ENCODE results near the gene CDH12. TPM values are rescaled to one million over a fixed set of nuclear protein-coding genes. Genes with fewer than 3 reads are reported as not detected.

The CDH12 gene
- total RNA-seq, 2 donors from 2014 or later = not detected

DNA sequence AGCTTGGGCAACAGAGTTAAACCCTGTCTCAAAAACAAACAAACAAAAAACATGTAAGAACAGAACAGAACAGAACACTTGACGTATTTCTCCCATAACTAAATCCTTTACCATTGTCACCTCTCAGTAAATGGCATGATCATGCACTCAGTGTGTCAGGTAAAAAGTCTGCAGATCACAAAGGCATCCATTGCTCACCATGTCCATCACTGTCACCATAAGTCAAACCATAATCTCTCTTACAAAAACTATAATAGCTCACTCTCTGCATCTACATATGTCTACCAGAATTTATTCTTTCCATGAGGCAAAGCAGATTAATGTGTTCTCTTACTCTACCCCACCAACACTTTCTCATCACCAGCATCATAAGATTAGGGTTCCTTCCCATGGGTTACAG is 387.5 kb downstream of the CDH12 start:
- Mint-ChIP-seq H3K4me1 (no peaks in the 10 kb centered on the region), H3K4me3 (no peak overlapping the region), H3K9me3 (peaks cover 24% of the 10 kb centered on the region), H3K27me3 (no peaks in the 10 kb centered on the region), H3K36me3 (ENCODE audit: low read depth) (no peaks in the 10 kb centered on the region), H3K27ac (no peak overlapping the region)
- no peak for ATAC-seq (replicated peaks)

GRCh38 chr5:22465177-22465576 is 388.0 kb downstream of the CDH12 start:
- no peaks in the 10 kb centered on the region for H3K4me1 Mint-ChIP-seq
- no peaks in the 10 kb centered on the region for H3K36me3 Mint-ChIP-seq (ENCODE audit: low read depth)
- ATAC-seq (replicated peaks) = no peak
- H3K27me3 Mint-ChIP-seq = no peaks in the 10 kb centered on the region
- peaks cover 24% of the 10 kb centered on the region for H3K9me3 Mint-ChIP-seq
- no peak overlapping the region for H3K4me3 Mint-ChIP-seq
- H3K27ac Mint-ChIP-seq = no peak overlapping the region

- no peak for ATAC-seq (replicated peaks)
- Mint-ChIP-seq H3K4me1 (no peaks in the 10 kb centered on the region), H3K27me3 (no peaks in the 10 kb centered on the region), H3K9me3 (peaks cover 21% of the 10 kb centered on the region), H3K36me3 (ENCODE audit: low read depth) (no peaks in the 10 kb centered on the region), H3K4me3 (no peak overlapping the region), H3K27ac (no peak overlapping the region)
Observed at GRCh38 chr5:22460189-22460588, 393.0 kb downstream of the CDH12 start.

DNA sequence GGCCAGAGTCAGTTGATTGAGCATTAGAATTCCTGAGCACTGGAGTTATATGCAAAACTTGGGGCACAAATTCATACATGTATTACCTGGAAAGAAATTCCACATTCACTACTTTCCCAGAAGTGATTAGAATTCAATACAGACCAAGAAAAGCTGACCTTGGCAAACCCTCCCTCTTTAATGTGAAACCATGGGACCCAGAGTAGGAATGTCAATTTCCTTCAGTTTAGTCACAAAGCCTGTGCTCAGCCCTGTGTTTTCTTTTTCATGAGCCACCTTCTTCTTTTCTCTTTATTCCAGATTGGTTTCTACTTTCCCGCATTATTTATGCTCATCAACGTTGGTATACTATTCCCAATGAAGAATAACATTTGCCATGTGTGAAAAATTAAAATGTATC is 420.2 kb downstream of the CDH12 start:
- Mint-ChIP-seq H3K4me1 (no peaks in the 10 kb centered on the region), H3K36me3 (ENCODE audit: low read depth) (no peaks in the 10 kb centered on the region), H3K9me3 (peaks cover 13% of the 10 kb centered on the region), H3K27me3 (no peaks in the 10 kb centered on the region), H3K27ac (no peak overlapping the region), H3K4me3 (no peak overlapping the region)
- no peak for ATAC-seq (replicated peaks)

GRCh38 chr5:22431840-22432239 is 421.3 kb downstream of the CDH12 start:
- no peaks in the 10 kb centered on the region for H3K4me1 Mint-ChIP-seq
- H3K4me3 Mint-ChIP-seq = no peak overlapping the region
- H3K9me3 Mint-ChIP-seq = peaks cover 15% of the 10 kb centered on the region
- no peaks in the 10 kb centered on the region for H3K36me3 Mint-ChIP-seq (ENCODE audit: low read depth)
- no peaks in the 10 kb centered on the region for H3K27me3 Mint-ChIP-seq
- no peak overlapping the region for H3K27ac Mint-ChIP-seq
- no peak for ATAC-seq (replicated peaks)

- Mint-ChIP-seq H3K4me1 (no peaks in the 10 kb centered on the region), H3K36me3 (ENCODE audit: low read depth) (no peaks in the 10 kb centered on the region), H3K27me3 (no peaks in the 10 kb centered on the region), H3K4me3 (no peak overlapping the region), H3K27ac (no peak overlapping the region), H3K9me3 (peaks cover 17% of the 10 kb centered on the region)
- no peak for ATAC-seq (replicated peaks)
Observed at GRCh38 chr5:22431406-22431805, 421.7 kb downstream of the CDH12 start.

- H3K27ac Mint-ChIP-seq = no peak overlapping the region
- H3K4me1 Mint-ChIP-seq = no peaks in the 10 kb centered on the region
- H3K9me3 Mint-ChIP-seq = peaks cover 10% of the 10 kb centered on the region
- no peaks in the 10 kb centered on the region for H3K27me3 Mint-ChIP-seq
- no peak for ATAC-seq (replicated peaks)
- H3K4me3 Mint-ChIP-seq = no peak overlapping the region
- H3K36me3 Mint-ChIP-seq (ENCODE audit: low read depth) = no peaks in the 10 kb centered on the region
Observed at GRCh38 chr5:22411554-22412349, 441.4 kb downstream of the CDH12 start.

DNA sequence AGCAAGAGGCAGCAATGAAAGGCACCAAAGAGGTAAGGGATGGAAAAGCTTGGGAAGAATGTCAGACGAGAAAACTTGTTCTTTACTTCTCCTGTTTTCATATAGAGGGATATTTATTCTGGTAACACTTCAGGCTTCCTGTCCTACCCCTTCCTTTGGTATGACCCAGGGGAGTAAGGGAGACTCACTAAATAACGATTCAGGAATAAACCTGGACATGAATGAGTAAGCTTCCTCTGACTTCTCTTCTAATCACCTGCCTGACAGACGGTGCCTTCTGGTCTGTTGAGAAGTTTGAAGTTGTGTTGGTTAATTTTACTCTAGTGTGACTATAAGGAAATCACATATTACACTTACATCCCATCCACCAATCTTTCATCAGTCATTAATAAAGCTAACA is 461.2 kb downstream of the CDH12 start:
- no peaks in the 10 kb centered on the region for H3K27me3 Mint-ChIP-seq
- H3K4me1 Mint-ChIP-seq = no peaks in the 10 kb centered on the region
- no peaks in the 10 kb centered on the region for H3K36me3 Mint-ChIP-seq (ENCODE audit: low read depth)
- H3K9me3 Mint-ChIP-seq = peaks cover 16% of the 10 kb centered on the region
- H3K27ac Mint-ChIP-seq = no peak overlapping the region
- H3K4me3 Mint-ChIP-seq = no peak overlapping the region
- ATAC-seq (replicated peaks) = no peak

DNA sequence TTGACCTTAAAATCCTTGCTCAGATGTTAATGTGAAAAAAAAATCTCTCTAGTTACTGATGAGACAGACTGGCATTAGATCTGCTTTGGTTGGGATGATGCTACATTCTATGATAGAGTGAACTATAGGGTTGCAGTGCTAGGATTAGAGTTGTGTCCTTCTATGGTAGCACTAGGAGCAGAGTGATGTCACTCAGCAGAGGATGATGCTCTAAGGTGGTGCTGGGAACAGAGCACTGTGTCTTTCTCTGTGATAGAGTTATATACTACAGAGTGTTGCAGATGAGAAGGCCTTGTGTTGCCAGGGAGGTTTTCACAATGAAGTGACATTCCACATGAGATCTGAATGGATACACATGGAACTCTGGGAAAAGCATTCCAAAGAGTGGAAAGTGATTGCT is 462.3 kb downstream of the CDH12 start:
- H3K36me3 Mint-ChIP-seq (ENCODE audit: low read depth) = no peaks in the 10 kb centered on the region
- no peaks in the 10 kb centered on the region for H3K4me1 Mint-ChIP-seq
- H3K4me3 Mint-ChIP-seq = no peak overlapping the region
- H3K27me3 Mint-ChIP-seq = no peaks in the 10 kb centered on the region
- H3K27ac Mint-ChIP-seq = no peak overlapping the region
- no peak for ATAC-seq (replicated peaks)
- H3K9me3 Mint-ChIP-seq = peaks cover 16% of the 10 kb centered on the region

DNA sequence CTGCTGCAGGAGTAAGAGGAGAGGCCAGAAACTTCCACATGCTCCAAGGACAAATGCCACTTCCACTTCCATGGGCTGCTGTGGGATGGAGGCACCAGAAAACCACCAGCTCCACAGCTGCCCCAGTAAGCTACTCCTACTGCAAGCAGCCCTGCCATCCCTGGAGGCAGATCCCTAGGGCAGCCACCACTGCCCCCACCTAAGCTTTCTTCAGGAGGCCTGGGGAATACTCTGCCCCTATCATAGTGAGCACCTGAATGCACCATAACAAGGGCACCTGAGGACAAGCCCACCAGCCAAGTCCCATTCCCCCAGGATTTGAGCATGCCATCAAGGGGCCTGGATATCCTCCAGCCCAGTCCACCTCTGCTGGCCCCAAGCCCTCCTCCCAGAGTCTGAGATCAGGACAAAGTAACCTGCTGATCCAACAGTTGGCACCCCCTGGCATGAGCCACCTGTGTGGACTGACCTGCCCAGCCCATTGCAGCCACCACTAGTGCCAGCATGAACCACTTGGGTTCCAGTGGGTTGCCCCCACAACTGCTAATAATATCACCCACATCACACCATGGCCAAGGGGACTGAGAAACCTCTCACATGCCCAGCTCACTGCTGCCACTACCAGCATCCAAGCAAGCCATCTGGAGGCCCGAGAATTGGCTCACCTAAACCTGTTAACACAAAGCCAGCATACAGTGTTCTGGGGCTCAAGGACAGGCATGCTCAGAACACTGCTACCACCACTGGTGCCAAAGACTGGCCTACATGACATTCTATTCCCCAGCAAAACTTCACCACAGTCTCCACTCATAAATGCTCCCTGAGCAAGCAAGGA is 480.1 kb downstream of the CDH12 start:
- Mint-ChIP-seq H3K36me3 (ENCODE audit: low read depth) (no peaks in the 10 kb centered on the region), H3K9me3 (peaks cover 21% of the 10 kb centered on the region), H3K4me3 (no peak overlapping the region), H3K4me1 (no peaks in the 10 kb centered on the region), H3K27me3 (no peaks in the 10 kb centered on the region), H3K27ac (no peak overlapping the region)
- ATAC-seq (replicated peaks) = no peak

GRCh38 chr5:22372376-22372775 is 480.8 kb downstream of the CDH12 start:
- no peaks in the 10 kb centered on the region for H3K36me3 Mint-ChIP-seq (ENCODE audit: low read depth)
- no peaks in the 10 kb centered on the region for H3K4me1 Mint-ChIP-seq
- H3K27ac Mint-ChIP-seq = no peak overlapping the region
- ATAC-seq (replicated peaks) = no peak
- no peaks in the 10 kb centered on the region for H3K27me3 Mint-ChIP-seq
- H3K4me3 Mint-ChIP-seq = no peak overlapping the region
- peaks cover 18% of the 10 kb centered on the region for H3K9me3 Mint-ChIP-seq

- ATAC-seq (replicated peaks) = no peak
- H3K4me3 Mint-ChIP-seq = no peak overlapping the region
- H3K27me3 Mint-ChIP-seq = no peaks in the 10 kb centered on the region
- H3K9me3 Mint-ChIP-seq = no peaks in the 10 kb centered on the region
- H3K4me1 Mint-ChIP-seq = no peaks in the 10 kb centered on the region
- no peaks in the 10 kb centered on the region for H3K36me3 Mint-ChIP-seq (ENCODE audit: low read depth)
- H3K27ac Mint-ChIP-seq = no peak overlapping the region
Observed at GRCh38 chr5:22354956-22355355, 498.2 kb downstream of the CDH12 start.

- Mint-ChIP-seq H3K27me3 (no peaks in the 10 kb centered on the region), H3K4me3 (no peak overlapping the region), H3K27ac (no peak overlapping the region), H3K36me3 (ENCODE audit: low read depth) (no peaks in the 10 kb centered on the region), H3K9me3 (no peaks in the 10 kb centered on the region), H3K4me1 (no peaks in the 10 kb centered on the region)
- ATAC-seq (replicated peaks) = no peak
Observed at GRCh38 chr5:22352493-22352892, 500.7 kb downstream of the CDH12 start.

DNA sequence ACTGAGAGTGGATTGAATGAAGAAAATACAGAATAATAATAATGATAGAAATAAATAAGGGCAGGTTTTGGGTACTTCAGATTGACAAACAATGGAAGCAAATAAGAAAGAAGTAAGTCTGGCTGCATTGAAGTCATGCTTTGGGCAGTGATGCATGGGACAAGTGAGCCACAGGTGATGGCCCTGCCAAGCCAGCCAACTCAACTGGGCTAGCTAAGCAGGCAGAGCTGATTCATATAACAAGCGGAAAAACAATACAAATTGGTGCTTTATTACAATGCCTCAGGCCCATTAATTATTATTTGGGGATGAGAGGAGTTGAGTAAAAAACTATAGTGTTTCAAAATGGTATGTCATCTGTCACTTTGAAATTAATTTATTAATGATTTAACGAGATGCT is 502.0 kb downstream of the CDH12 start:
- H3K27ac Mint-ChIP-seq = no peak overlapping the region
- no peaks in the 10 kb centered on the region for H3K27me3 Mint-ChIP-seq
- peaks cover 4% of the 10 kb centered on the region for H3K9me3 Mint-ChIP-seq
- no peak for ATAC-seq (replicated peaks)
- no peaks in the 10 kb centered on the region for H3K4me1 Mint-ChIP-seq
- no peaks in the 10 kb centered on the region for H3K36me3 Mint-ChIP-seq (ENCODE audit: low read depth)
- H3K4me3 Mint-ChIP-seq = no peak overlapping the region

DNA sequence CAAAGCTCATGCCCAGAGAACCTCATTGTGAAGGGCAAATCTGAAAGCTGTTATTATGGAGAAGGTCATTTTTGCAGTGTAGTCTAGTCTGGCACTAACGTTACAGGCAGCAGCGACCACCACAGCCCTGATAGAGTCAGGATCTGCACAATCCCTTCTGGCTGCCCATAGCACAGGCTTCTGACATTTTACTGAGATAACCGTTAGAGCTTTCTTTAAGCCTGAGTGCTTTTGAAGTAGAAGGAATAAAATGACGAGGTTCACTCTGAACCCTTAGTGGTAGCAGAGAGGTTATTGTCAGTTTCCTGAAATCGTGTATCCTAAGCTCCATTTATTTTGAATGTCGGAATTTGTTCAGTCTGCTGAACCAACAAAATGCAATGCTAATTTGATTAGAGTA is 505.1 kb downstream of the CDH12 start:
- Mint-ChIP-seq H3K4me1 (no peaks in the 10 kb centered on the region), H3K9me3 (peaks cover 4% of the 10 kb centered on the region), H3K27ac (no peak overlapping the region), H3K27me3 (no peaks in the 10 kb centered on the region), H3K36me3 (ENCODE audit: low read depth) (no peaks in the 10 kb centered on the region), H3K4me3 (no peak overlapping the region)
- ATAC-seq (replicated peaks) = no peak

All from activated T-helper 17 cell treated with anti-CD3 and anti-CD28 coated beads, Interleukin-2, amount 50 U/mL, for 72 hours (primary cell).